22Rv1 (cell line): ENCODE results near the gene RBM15B.
"Not testable (repeated sequence)": the region's sequence is repeated elsewhere in the genome, so short reads cannot be mapped to it uniquely, and the experiment has no call there.

Source experiments
- H3K27ac ChIP-seq: fragments of 450-650 bp; 2 replicates; pipeline ENCODE4 v1.5.1; 2017
- CTCF ChIP-seq: fragments of 450-650 bp; IDR thresholded peaks from 2 replicates; pipeline ENCODE4 v1.5.1; 2017; ENCODE audit warnings: mild to moderate bottlenecking
- ZFX ChIP-seq: fragments of 450-650 bp; IDR thresholded peaks from 2 replicates; pipeline ENCODE4 v1.6.1; 2017; ENCODE audit warnings: antibody characterized with exemption, borderline replicate concordance

Gene RBM15B

GRCh38 chr3:51354731-51355615 is 36.1 kb upstream of the RBM15B start:
- TF ChIP-seq ZFX (no peak), CTCF (no peak)
- H3K27ac ChIP-seq, result no peak overlapping the region

GRCh38 chr3:51355891-51356578 is 35.0 kb upstream of the RBM15B start:
- TF ChIP-seq ZFX, result no peak
- no peak overlapping the region for H3K27ac ChIP-seq

GRCh38 chr3:51357856-51358255 is 33.2 kb upstream of the RBM15B start:
- no peak for TF ChIP-seq CTCF
- TF ChIP-seq ZFX, result no peak
- no peak overlapping the region for H3K27ac ChIP-seq

- no peak overlapping the region for H3K27ac ChIP-seq
- TF ChIP-seq ZFX (no peak), CTCF (no peak)
These were observed 32.1 kb upstream of the RBM15B start for GRCh38 chr3:51358981-51359380.

GRCh38 chr3:51360806-51361205 is 30.3 kb upstream of the RBM15B start:
- TF ChIP-seq CTCF (no peak), ZFX (no peak)
- H3K27ac ChIP-seq, result no peak overlapping the region

- TF ChIP-seq CTCF, result no peak
- TF ChIP-seq ZFX, result no peak
These were observed 29.3 kb upstream of the RBM15B start for GRCh38 chr3:51361746-51362145.

GRCh38 chr3:51362476-51362875 is 28.6 kb upstream of the RBM15B start:
- no peak for TF ChIP-seq ZFX
- no peak for TF ChIP-seq CTCF
- no peak overlapping the region for H3K27ac ChIP-seq

More at GRCh38 chr3:51361746-51362145, 29.3 kb upstream of the RBM15B start:
- H3K27ac ChIP-seq, result no peak overlapping the region

GRCh38 chr3:51368276-51368675 is 22.8 kb upstream of the RBM15B start:
- H3K27ac ChIP-seq, result not testable (repeated sequence)
